Panc1 (cell line): ENCODE measurements around the gene CACNG1. TPM values are rescaled to one million over a fixed set of nuclear protein-coding genes. Genes with fewer than 3 reads are reported as not detected.

ENCODE experiments used
- ATAC-seq: fragments of 200-7000 bp; cut with Tn5 transposase; 2 replicates; pipeline ENCODE4 v1.9.1; 2020; ENCODE audit warnings: mild to moderate bottlenecking, moderate library complexity
- BruUV-seq: library from RNA; stranded (reverse); fragments of 400-500 nt; replicated peaks from 2 replicates; lab custom pipeline; 2021; lab: Mats Ljungman, UMichigan
- CTCF ChIA-PET: fragments of 300-600 bp; sonication (Branson Sonifier 250); formaldehyde crosslinking; loops from one replicate; lab custom pipeline; 2022; ENCODE audit warnings: antibody characterized with exemption; lab: Charles Lee
- POLR2A ChIA-PET: fragments of 300-600 bp; sonication (Branson Sonifier 250); formaldehyde crosslinking; loops from one replicate; lab custom pipeline; 2022; ENCODE audit warnings: antibody characterized with exemption; lab: Charles Lee
- DNase-seq: peaks from one replicate; pipeline ENCODE4 v3.0.0-alpha.2; 2010; ENCODE audit warnings: low read depth, low spot score
- H3K27ac ChIP-seq: 2 replicates; pipeline ENCODE4 v1.5.1; 2011; ENCODE audit warnings: mild to moderate bottlenecking, low read length, inconsistent platforms
- H3K27me3 ChIP-seq: fragments of 200-500 bp; sonication (Bioruptor generic); 2 replicates; pipeline ENCODE4 v1.6.0; 2014; ENCODE audit warnings: low read length, inconsistent platforms; ENCODE audit not compliant: control insufficient read depth, insufficient read depth
- H3K36me3 ChIP-seq: fragments of 200-500 bp; sonication (Bioruptor generic); 2 replicates; pipeline ENCODE4 v1.5.1; 2014; ENCODE audit warnings: inconsistent platforms, mild to moderate bottlenecking, low read length, moderate library complexity; ENCODE audit not compliant: control insufficient read depth, insufficient read depth
- H3K4me1 ChIP-seq: 2 replicates; pipeline ENCODE4 v1.5.1; 2011; ENCODE audit warnings: inconsistent platforms, mild to moderate bottlenecking, low read length, moderate library complexity; ENCODE audit not compliant: control insufficient read depth, insufficient read depth
- H3K4me3 ChIP-seq, 2 experiments: 2 replicates each; pipeline ENCODE4 v1.5.1; 2011 to 2012; ENCODE audit warnings: low read depth in 2 of 2, low read length in 2 of 2, mild to moderate bottlenecking in 2 of 2, inconsistent platforms in 1 of 2, moderate library complexity in 1 of 2
- H3K9me3 ChIP-seq: fragments of 200-500 bp; sonication (Bioruptor generic); 2 replicates; pipeline ENCODE4 v1.5.1; 2014; ENCODE audit warnings: low read depth, mild to moderate bottlenecking, inconsistent platforms, low read length, moderate library complexity; ENCODE audit not compliant: control insufficient read depth, insufficient read depth
- POLR2AphosphoS5 ChIP-seq: IDR thresholded peaks from 2 replicates; pipeline ENCODE4 v1.6.1; 2012; ENCODE audit warnings: mild to moderate bottlenecking, low read depth, low read length, moderate library complexity
- REST ChIP-seq, 2 experiments: IDR thresholded peaks; 2 replicates each; pipeline ENCODE4 v1.6.1; 2011 to 2012; ENCODE audit warnings: low read depth in 2 of 2, control low read depth in 1 of 2, low read length in 1 of 2, mild to moderate bottlenecking in 1 of 2, moderate library complexity in 1 of 2; ENCODE audit not compliant: insufficient read depth in 1 of 2
- SIN3A ChIP-seq: IDR thresholded peaks from 2 replicates; pipeline ENCODE4 v1.6.1; 2012; ENCODE audit warnings: low read depth, mild to moderate bottlenecking, low read length, moderate library complexity, borderline replicate concordance; ENCODE audit not compliant: insufficient read depth
- TCF7L2 ChIP-seq: IDR thresholded peaks from 2 replicates; pipeline ENCODE4 v1.6.1; 2011; ENCODE audit warnings: mild to moderate bottlenecking, low read depth, low read length, inconsistent platforms
- in situ Hi-C: cut with HindIII; loops from 2 replicates; pipeline ENCODE4 v1.10.0; 2016; ENCODE audit warnings: low sequenced_read_pairs, low pct_unique_long_range_greater_than_20kb
- intact Hi-C: fragments of 100-400 bp; cut with micrococcal nuclease; formaldehyde crosslinking; loops from one replicate; pipeline ENCODE4 v1.10.0; 2022; ENCODE audit not compliant: unreplicated experiment
- total RNA-seq: library from RNA; stranded (reverse); gene quantifications from one replicate; pipeline ENCODE4 v1.2.1, GENCODE V29; 2021; ENCODE audit not compliant: unreplicated experiment
- TF ChIP-seq, protein P1 (sequence below): fragments of 450-650 bp; IDR thresholded peaks from 2 replicates; pipeline ENCODE4 v1.5.1; 2017; ENCODE audit warnings: mild to moderate bottlenecking

Gene CACNG1
- total RNA-seq, 1 experiment from 2014 or later = 0.13 TPM

GRCh38 chr17:67018471-67019434 is 25.6 kb upstream of the CACNG1 start:
- BruUV-seq = no TSS peak
- no peaks in the 10 kb centered on the region for H3K36me3 ChIP-seq
- H3K27me3 ChIP-seq = no peaks in the 10 kb centered on the region
- H3K4me1 ChIP-seq = no peaks in the 10 kb centered on the region
- ChIA-PET CTCF (no interaction called here), POLR2A (no interaction called here)
- no peaks in the 10 kb centered on the region for H3K9me3 ChIP-seq
- in situ Hi-C loops (no loop called here), intact Hi-C loops (no loop called here)
- H3K4me3 ChIP-seq = no peak overlapping the region
- H3K27ac ChIP-seq = no peak overlapping the region
- TF ChIP-seq POLR2AphosphoS5 = no peak
- TF ChIP-seq, protein P1, sequence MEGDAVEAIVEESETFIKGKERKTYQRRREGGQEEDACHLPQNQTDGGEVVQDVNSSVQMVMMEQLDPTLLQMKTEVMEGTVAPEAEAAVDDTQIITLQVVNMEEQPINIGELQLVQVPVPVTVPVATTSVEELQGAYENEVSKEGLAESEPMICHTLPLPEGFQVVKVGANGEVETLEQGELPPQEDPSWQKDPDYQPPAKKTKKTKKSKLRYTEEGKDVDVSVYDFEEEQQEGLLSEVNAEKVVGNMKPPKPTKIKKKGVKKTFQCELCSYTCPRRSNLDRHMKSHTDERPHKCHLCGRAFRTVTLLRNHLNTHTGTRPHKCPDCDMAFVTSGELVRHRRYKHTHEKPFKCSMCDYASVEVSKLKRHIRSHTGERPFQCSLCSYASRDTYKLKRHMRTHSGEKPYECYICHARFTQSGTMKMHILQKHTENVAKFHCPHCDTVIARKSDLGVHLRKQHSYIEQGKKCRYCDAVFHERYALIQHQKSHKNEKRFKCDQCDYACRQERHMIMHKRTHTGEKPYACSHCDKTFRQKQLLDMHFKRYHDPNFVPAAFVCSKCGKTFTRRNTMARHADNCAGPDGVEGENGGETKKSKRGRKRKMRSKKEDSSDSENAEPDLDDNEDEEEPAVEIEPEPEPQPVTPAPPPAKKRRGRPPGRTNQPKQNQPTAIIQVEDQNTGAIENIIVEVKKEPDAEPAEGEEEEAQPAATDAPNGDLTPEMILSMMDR = no peak
- no peak for TF ChIP-seq SIN3A
- no peak for TF ChIP-seq REST (IDR thresholded peaks at IDR 0.05; ENCODE audit: insufficient read depth in 1 of 2, low read depth in 2 of 2, low read length in 1 of 2)
- TF ChIP-seq TCF7L2 = no peak
- ATAC-seq = no peak
- no peak for DNase-seq

DNA sequence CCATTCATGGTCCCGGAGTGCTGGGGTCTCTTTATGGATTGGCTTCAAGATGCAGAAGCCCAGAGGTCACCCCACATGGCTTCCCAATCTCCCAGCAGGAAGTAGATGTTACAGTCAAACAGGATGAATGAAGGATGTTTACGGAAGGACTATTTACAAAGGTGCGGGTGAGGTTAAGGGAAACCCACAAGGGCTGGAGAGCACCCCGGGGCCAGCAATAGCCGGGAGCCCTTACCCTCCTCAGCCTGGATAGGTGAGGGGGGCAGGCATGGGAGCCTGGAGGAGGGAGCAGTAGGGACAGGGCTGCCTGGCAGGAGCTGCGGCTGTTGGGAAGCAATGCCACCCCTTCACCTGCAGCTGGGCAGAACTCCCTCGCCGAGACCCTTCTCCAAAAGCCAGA is 24.5 kb upstream of the CACNG1 start:
- ATAC-seq = no peak
- DNase-seq = no peak
- ChIA-PET POLR2A (no interaction called here), CTCF (no interaction called here)
- H3K36me3 ChIP-seq = no peaks in the 10 kb centered on the region
- H3K27ac ChIP-seq = no peak overlapping the region
- BruUV-seq = no TSS peak
- H3K27me3 ChIP-seq = no peaks in the 10 kb centered on the region
- in situ Hi-C loops = no loop called here
- no peak overlapping the region for H3K4me3 ChIP-seq
- H3K4me1 ChIP-seq = no peaks in the 10 kb centered on the region
- no peaks in the 10 kb centered on the region for H3K9me3 ChIP-seq
- intact Hi-C loops = no loop called here
- no peak for TF ChIP-seq REST (IDR thresholded peaks at IDR 0.05; ENCODE audit: insufficient read depth in 1 of 2, low read depth in 2 of 2, low read length in 1 of 2)
- no peak for TF ChIP-seq TCF7L2
- no peak for TF ChIP-seq POLR2AphosphoS5
- no peak for TF ChIP-seq SIN3A
- TF ChIP-seq, protein P1 = no peak
